SK-N-SH (cell line): Measurements from ENCODE around the gene TRIM29. TPM values are rescaled to one million over a fixed set of nuclear protein-coding genes. Genes with fewer than 3 reads are reported as not detected.
A peak's percentile ranks its signal among the peaks of the same experiment; 100 is the strongest.

Experiments
- CTCF ChIA-PET: fragments of 300-600, 350-600 bp; formaldehyde crosslinking; extraction: SDS; loops from one replicate; lab custom pipeline; 2021; lab: Yijun Ruan, JAX
- POLR2A ChIA-PET: fragments of 350-600 bp; sonication (Branson Sonifier 250); formaldehyde crosslinking; extraction: SDS; loops from one replicate; lab custom pipeline; 2020; ENCODE audit warnings: antibody characterized with exemption, inconsistent platforms; lab: Yijun Ruan, JAX
- DNase-seq: peaks from one replicate; pipeline ENCODE4 v3.0.0; 2012
- H2AFZ ChIP-seq: fragments of 200-600 bp; sonication (generic); 2 replicates; pipeline ENCODE4 v1.8.1; 2016; ENCODE audit warnings: antibody characterized with exemption, mild to moderate bottlenecking, low read depth
- H3F3A ChIP-seq: fragments of 200-600 bp; sonication (generic); replicated peaks from 2 replicates; pipeline ENCODE3; 2016; ENCODE audit warnings: antibody characterized with exemption, mild to moderate bottlenecking; ENCODE audit not compliant: insufficient read depth
- H3K27ac ChIP-seq, 2 experiments: fragments of 200-500 bp in 1 of 2; fragments of 200-600 bp in 1 of 2; sonication (Bioruptor generic) in 1 of 2; sonication (generic), shearing (Covaris generic) in 1 of 2; 2 replicates each; pipeline versions ENCODE4 v1.5.1 to v1.6.1; 2014 to 2016; ENCODE audit warnings: low read depth in 2 of 2, inconsistent platforms in 1 of 2, low read length in 1 of 2, mild to moderate bottlenecking in 1 of 2, mixed read lengths in 1 of 2
- H3K27me3 ChIP-seq: fragments of 200-600 bp; sonication (generic), shearing (Covaris generic); 2 replicates; pipeline ENCODE4 v1.6.1; 2016; ENCODE audit warnings: mixed run types; ENCODE audit not compliant: insufficient read depth
- H3K36me3 ChIP-seq, 2 experiments: fragments of 200-500 bp in 1 of 2; fragments of 200-600 bp in 1 of 2; sonication (Bioruptor generic) in 1 of 2; sonication (generic) in 1 of 2; replicated peaks in 1 of 2; 2 replicates each; pipeline versions ENCODE3 to v1.5.1; 2014 to 2016; ENCODE audit warnings: low read length in 1 of 2, mild to moderate bottlenecking in 1 of 2; ENCODE audit not compliant: insufficient read depth in 2 of 2, control insufficient read depth in 1 of 2
- H3K4me1 ChIP-seq, 2 experiments: fragments of 200-500 bp in 1 of 2; fragments of 200-600 bp in 1 of 2; sonication (Bioruptor generic) in 1 of 2; sonication (generic), shearing (Covaris generic) in 1 of 2; 2 replicates each; pipeline versions ENCODE4 v1.5.1 to v1.6.1; 2014 to 2016; ENCODE audit warnings: low read depth in 1 of 2, low read length in 1 of 2, mixed run types in 1 of 2; ENCODE audit not compliant: insufficient read depth in 2 of 2, control insufficient read depth in 1 of 2
- H3K4me2 ChIP-seq: fragments of 200-600 bp; sonication (generic), shearing (Covaris generic); 2 replicates; pipeline ENCODE4 v1.6.1; 2017; ENCODE audit warnings: mixed run types
- H3K4me3 ChIP-seq, 2 experiments: fragments of 200-500 bp in 1 of 2; fragments of 200-600 bp in 1 of 2; sonication (Bioruptor generic) in 1 of 2; sonication (generic), shearing (Covaris generic) in 1 of 2; 2 replicates each; pipeline versions ENCODE4 v1.5.1 to v1.8.1; 2014 to 2016; ENCODE audit warnings: low read depth in 2 of 2, inconsistent platforms in 1 of 2, low read length in 1 of 2, mild to moderate bottlenecking in 1 of 2, mixed read lengths in 1 of 2, moderate library complexity in 1 of 2
- H3K79me2 ChIP-seq: fragments of 200-600 bp; sonication (generic); 2 replicates; pipeline ENCODE4 v1.8.1; 2017; ENCODE audit warnings: mild to moderate bottlenecking; ENCODE audit not compliant: insufficient read depth
- H3K9ac ChIP-seq: fragments of 200-600 bp; sonication (generic); 2 replicates; pipeline ENCODE4 v1.6.1; 2017; ENCODE audit warnings: mixed run types
- H3K9me2 ChIP-seq: fragments of 200-600 bp; sonication (generic); 2 replicates; pipeline ENCODE4 v1.6.1; 2017; ENCODE audit warnings: mixed run types
- H3K9me3 ChIP-seq: fragments of 200-600 bp; sonication (generic); 2 replicates; pipeline ENCODE4 v1.6.1; 2017; ENCODE audit warnings: mixed run types, mild to moderate bottlenecking, moderate library complexity
- H4K20me1 ChIP-seq: fragments of 200-600 bp; sonication (generic); 2 replicates; pipeline ENCODE4 v1.6.1; 2017; ENCODE audit warnings: mild to moderate bottlenecking, mixed run types; ENCODE audit not compliant: insufficient read depth
- ELF1 ChIP-seq: IDR thresholded peaks from 2 replicates; pipeline ENCODE4 v1.4.0; 2012
- EP300 ChIP-seq, 2 experiments: IDR thresholded peaks; 2 replicates each; pipeline versions ENCODE4 v1.4.0 to v1.6.1; 2012; ENCODE audit warnings: borderline replicate concordance in 1 of 2, low read depth in 1 of 2, low read length in 1 of 2
- GATA2 ChIP-seq: sonication (generic); formaldehyde crosslinking; IDR thresholded peaks from 2 replicates; pipeline ENCODE4 v1.5.0; 2020; ENCODE audit warnings: mild to moderate bottlenecking, missing genetic modification reagents
- IRF3 ChIP-seq: fragments of 150-350 bp; IDR thresholded peaks from 2 replicates; pipeline ENCODE4 v1.6.1; 2016; ENCODE audit warnings: mild to moderate bottlenecking, low read depth, low read length
- JUND ChIP-seq: IDR thresholded peaks from 2 replicates; pipeline ENCODE4 v1.4.0; 2012
- MXI1 ChIP-seq: IDR thresholded peaks from 2 replicates; pipeline ENCODE4 v1.6.1; 2012; ENCODE audit warnings: mild to moderate bottlenecking, low read depth, low read length, improper control_type of control experiment
- NFIC ChIP-seq: IDR thresholded peaks from 2 replicates; pipeline ENCODE4 v1.4.0; 2012; ENCODE audit warnings: borderline replicate concordance
- SMC3 ChIP-seq: IDR thresholded peaks from 2 replicates; pipeline ENCODE4 v1.6.1; 2012; ENCODE audit warnings: low read depth, low read length, improper control_type of control experiment
- TEAD4 ChIP-seq: IDR thresholded peaks from 2 replicates; pipeline ENCODE4 v1.4.0; 2012; ENCODE audit warnings: mild to moderate bottlenecking, borderline replicate concordance; ENCODE audit not compliant: insufficient read depth
- USF1 ChIP-seq: IDR thresholded peaks from 2 replicates; pipeline ENCODE4 v1.4.0; 2012; ENCODE audit warnings: low read depth, borderline replicate concordance
- USF2 ChIP-seq: fragments of 150-350 bp; IDR thresholded peaks from 2 replicates; pipeline ENCODE4 v1.6.1; 2017; ENCODE audit warnings: antibody characterized with exemption, low read length, low read depth, borderline replicate concordance
- WGBS: methylation state at CpG from one replicate; pipeline ENCODE4 v1.1.6; 2017; ENCODE audit warnings: low lambda C conversion rate; 5-methylcytosine and 5-hydroxymethylcytosine counted together
- polyA plus RNA-seq, 3 experiments: library from polyadenylated mRNA; depleted of rRNA; stranded (reverse); fragments of >200 nt; gene quantifications; 2 replicates each; pipeline ENCODE4 v1.2.3, GENCODE V29; 2012
- TF ChIP-seq, protein P1 (sequence below): fragments of 200-600 bp; sonication (generic); IDR thresholded peaks from 2 replicates; pipeline ENCODE4 v1.6.1; 2017; ENCODE audit warnings: antibody characterized with exemption, mild to moderate bottlenecking, moderate library complexity
- TF ChIP-seq, protein P2 (sequence below): IDR thresholded peaks from 2 replicates; pipeline ENCODE4 v1.4.0; 2012; ENCODE audit warnings: low read depth
- TF ChIP-seq, protein P3 (sequence below): IDR thresholded peaks from 2 replicates; pipeline ENCODE4; 2012

Gene TRIM29
- polyA plus RNA-seq, 1 of the 3 experiments (the other 2 are of a cell fraction), result 0.03 TPM

DNA sequence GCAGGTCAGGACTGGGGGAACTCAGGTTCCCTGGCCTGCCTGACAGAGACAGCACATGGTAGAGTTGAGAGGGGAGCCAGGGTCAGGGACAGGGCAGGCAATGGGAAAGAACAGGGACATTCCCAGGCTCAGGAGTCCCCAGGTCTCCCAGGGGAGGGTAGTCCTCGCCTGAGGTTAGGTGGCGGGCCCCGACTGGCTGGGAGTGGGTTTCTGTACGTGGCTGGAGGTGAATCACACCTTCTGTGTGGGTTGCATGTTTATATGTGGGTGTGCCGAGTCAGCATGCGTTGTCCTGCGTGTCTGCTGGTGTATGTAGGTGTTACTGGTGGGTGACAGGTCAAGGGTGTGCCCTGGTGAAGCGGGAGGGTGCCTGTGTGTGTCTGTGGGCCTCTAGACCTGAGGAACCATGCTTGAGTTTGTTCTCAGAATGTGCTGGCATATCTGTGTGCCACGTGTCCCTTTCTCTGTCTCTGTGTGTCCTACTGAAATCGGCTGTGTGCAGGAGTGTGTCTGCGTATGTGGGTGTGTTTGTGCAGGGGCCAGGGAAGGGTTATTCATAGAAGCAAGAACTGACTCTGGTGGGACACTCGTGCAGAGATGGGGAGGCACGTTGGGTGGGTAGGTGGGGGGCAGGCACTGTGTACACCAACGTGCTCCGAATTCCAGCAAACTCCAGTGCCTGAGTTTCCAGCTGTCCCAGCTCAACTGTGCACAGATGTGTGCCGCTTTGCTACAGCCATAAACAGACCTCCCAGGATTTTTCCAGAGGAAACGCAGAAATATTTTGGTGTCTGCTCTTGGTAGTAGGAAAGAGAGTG is 49.1 kb upstream of the TRIM29 start:
- ChIA-PET CTCF (interaction anchor here (0.6 to 5.3 kb wide), 10 partner anchors 8 to 824 kb away, joined by 3 to 33 read pairs (median 4); no protein-coding TSS in a partner anchor), POLR2A (interaction anchor here (0.6 to 1.2 kb wide), 2 partner anchors 9 to 65 kb away, joined by 3 to 4 read pairs; no protein-coding TSS in a partner anchor)
- Histone ChIP-seq H2AFZ (no peak overlapping the region), H3K27me3 (peaks cover 15% of the 10 kb centered on the region; the same call in 1 of the 2 replicates), H3K4me2 (no peak overlapping the region), H3K79me2 (no peaks in the 10 kb centered on the region), H3K36me3 (no peaks in the 10 kb centered on the region), H3K4me3 (no peak overlapping the region), H3K9ac (no peak overlapping the region), H3K4me1 (peaks cover 0 to 65% of the 10 kb centered on the region in 2 experiments; a peak in 2 of 4 replicates), H3K9me3 (no peaks in the 10 kb centered on the region), H4K20me1 (no peaks in the 10 kb centered on the region), H3K27ac (peak overlapping the region in 1 of 2 experiments; percentile 91; a peak in 2 of 4 replicates), H3F3A (no peaks in the 10 kb centered on the region), H3K9me2 (no peaks in the 10 kb centered on the region)
- DNase-seq, result peak; percentile 64
- WGBS, result 46% methylated on average over 11 of the region's 17 CpGs
- 0 out of 4 replicates have a peak, but pooled peaks of 1 of the 2 experiments have one; percentile 26 for TF ChIP-seq EP300 (IDR thresholded peaks at IDR 0.05; ENCODE audit: borderline replicate concordance in 1 of 2, low read depth in 1 of 2, low read length in 1 of 2)
- TF ChIP-seq, protein P1, sequence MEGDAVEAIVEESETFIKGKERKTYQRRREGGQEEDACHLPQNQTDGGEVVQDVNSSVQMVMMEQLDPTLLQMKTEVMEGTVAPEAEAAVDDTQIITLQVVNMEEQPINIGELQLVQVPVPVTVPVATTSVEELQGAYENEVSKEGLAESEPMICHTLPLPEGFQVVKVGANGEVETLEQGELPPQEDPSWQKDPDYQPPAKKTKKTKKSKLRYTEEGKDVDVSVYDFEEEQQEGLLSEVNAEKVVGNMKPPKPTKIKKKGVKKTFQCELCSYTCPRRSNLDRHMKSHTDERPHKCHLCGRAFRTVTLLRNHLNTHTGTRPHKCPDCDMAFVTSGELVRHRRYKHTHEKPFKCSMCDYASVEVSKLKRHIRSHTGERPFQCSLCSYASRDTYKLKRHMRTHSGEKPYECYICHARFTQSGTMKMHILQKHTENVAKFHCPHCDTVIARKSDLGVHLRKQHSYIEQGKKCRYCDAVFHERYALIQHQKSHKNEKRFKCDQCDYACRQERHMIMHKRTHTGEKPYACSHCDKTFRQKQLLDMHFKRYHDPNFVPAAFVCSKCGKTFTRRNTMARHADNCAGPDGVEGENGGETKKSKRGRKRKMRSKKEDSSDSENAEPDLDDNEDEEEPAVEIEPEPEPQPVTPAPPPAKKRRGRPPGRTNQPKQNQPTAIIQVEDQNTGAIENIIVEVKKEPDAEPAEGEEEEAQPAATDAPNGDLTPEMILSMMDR, result no peak

DNA sequence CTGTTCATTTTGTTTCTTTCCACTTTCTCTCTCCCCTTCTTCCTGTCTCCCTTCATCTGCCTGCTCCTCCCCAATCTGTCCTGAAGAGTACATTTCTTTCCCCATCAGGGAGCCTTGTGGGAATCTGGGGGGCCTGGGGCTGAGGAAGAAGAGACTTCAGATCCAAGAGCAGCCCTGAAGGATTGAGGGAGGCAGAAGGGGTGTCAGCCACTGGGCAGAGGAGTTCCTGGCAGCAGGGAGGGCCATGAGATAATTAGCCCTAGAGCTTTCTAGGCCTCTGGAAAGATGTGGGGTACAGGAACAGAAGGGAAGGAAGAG is 48.5 kb upstream of the TRIM29 start:
- no peak overlapping the region for H3K4me3 ChIP-seq
- no peaks in the 10 kb centered on the region for H3F3A ChIP-seq
- ChIA-PET CTCF (interaction anchor here (0.9 to 5.3 kb wide), 7 partner anchors 13 to 824 kb away, joined by 3 to 33 read pairs (median 6); no protein-coding TSS in a partner anchor), POLR2A (no interaction called here)
- H3K27ac ChIP-seq, result peak overlapping the region in 1 of 2 experiments; percentile 91; a peak in 2 of 4 replicates
- no peak for DNase-seq
- H4K20me1 ChIP-seq, result no peaks in the 10 kb centered on the region
- no peak overlapping the region for H3K9ac ChIP-seq
- no peaks in the 10 kb centered on the region for H3K36me3 ChIP-seq
- peaks cover 0 to 68% of the 10 kb centered on the region in 2 experiments; a peak in 2 of 4 replicates for H3K4me1 ChIP-seq
- no peaks in the 10 kb centered on the region for H3K9me3 ChIP-seq
- TF ChIP-seq IRF3 (no peak), GATA2 (CRISPR knock-in tag) (no peak), MXI1 (no peak), ELF1 (no peak), SMC3 (no peak), TEAD4 (no peak), USF2 (no peak), NFIC (no peak), JUND (no peak), USF1 (no peak)
- TF ChIP-seq, protein P2, sequence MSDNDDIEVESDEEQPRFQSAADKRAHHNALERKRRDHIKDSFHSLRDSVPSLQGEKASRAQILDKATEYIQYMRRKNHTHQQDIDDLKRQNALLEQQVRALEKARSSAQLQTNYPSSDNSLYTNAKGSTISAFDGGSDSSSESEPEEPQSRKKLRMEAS, result no peak
- TF ChIP-seq, protein P3, sequence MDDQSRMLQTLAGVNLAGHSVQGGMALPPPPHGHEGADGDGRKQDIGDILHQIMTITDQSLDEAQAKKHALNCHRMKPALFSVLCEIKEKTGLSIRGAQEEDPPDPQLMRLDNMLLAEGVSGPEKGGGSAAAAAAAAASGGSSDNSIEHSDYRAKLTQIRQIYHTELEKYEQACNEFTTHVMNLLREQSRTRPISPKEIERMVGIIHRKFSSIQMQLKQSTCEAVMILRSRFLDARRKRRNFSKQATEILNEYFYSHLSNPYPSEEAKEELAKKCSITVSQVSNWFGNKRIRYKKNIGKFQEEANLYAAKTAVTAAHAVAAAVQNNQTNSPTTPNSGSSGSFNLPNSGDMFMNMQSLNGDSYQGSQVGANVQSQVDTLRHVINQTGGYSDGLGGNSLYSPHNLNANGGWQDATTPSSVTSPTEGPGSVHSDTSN, result no peak
- no peak overlapping the region for H2AFZ ChIP-seq
- peaks cover 13% of the 10 kb centered on the region; the same call in 1 of the 2 replicates for H3K27me3 ChIP-seq
- no peaks in the 10 kb centered on the region for H3K9me2 ChIP-seq
- H3K79me2 ChIP-seq, result no peaks in the 10 kb centered on the region
- no peak overlapping the region for H3K4me2 ChIP-seq
